H9 (cell line): ENCODE results near the gene CCDC174. TPM values are rescaled to one million over a fixed set of nuclear protein-coding genes. Genes with fewer than 3 reads are reported as not detected.

ENCODE experiments used
- DNase-seq: peaks from one replicate; pipeline ENCODE4 v3.0.0-alpha.2; 2017
- H2AFZ ChIP-seq: one replicate; pipeline ENCODE4 v1.6.1; 2013; ENCODE audit warnings: mild to moderate bottlenecking, low read length, control low read depth, moderate library complexity
- H2AK5ac ChIP-seq: 2 replicates; pipeline ENCODE4 v1.6.1; 2013; ENCODE audit warnings: low read length, control low read depth, mixed read lengths; ENCODE audit not compliant: insufficient read length
- H2BK120ac ChIP-seq: one replicate; pipeline ENCODE4 v1.6.1; 2013; ENCODE audit warnings: low read depth, mild to moderate bottlenecking, low read length, control low read depth, inconsistent platforms; ENCODE audit not compliant: poor library complexity, severe bottlenecking
- H2BK12ac ChIP-seq: 2 replicates; pipeline ENCODE4 v1.6.1; 2013; ENCODE audit warnings: low read length, control low read depth, mixed read lengths, low read depth; ENCODE audit not compliant: insufficient read length
- H2BK15ac ChIP-seq: 2 replicates; pipeline ENCODE4 v1.6.1; 2013; ENCODE audit warnings: low read depth, low read length, control low read depth
- H2BK20ac ChIP-seq: one replicate; pipeline ENCODE4 v1.6.1; 2013; ENCODE audit warnings: low read depth, mild to moderate bottlenecking, low read length, control low read depth, inconsistent platforms; ENCODE audit not compliant: poor library complexity, severe bottlenecking
- H2BK5ac ChIP-seq: 2 replicates; pipeline ENCODE4 v1.6.1; 2013; ENCODE audit warnings: low read length, control low read depth, mixed read lengths; ENCODE audit not compliant: insufficient read length
- H3K14ac ChIP-seq: 2 replicates; pipeline ENCODE4 v1.6.1; 2013; ENCODE audit warnings: low read length, control low read depth; ENCODE audit not compliant: insufficient read depth
- H3K18ac ChIP-seq: 2 replicates; pipeline ENCODE4 v1.6.1; 2013; ENCODE audit warnings: low read depth, mild to moderate bottlenecking, mixed read lengths, low read length, control low read depth; ENCODE audit not compliant: insufficient read length
- H3K23ac ChIP-seq: 2 replicates; pipeline ENCODE4 v1.6.1; 2013; ENCODE audit warnings: low read length, control low read depth, mixed read lengths, low read depth; ENCODE audit not compliant: insufficient read length
- H3K23me2 ChIP-seq: 2 replicates; pipeline ENCODE4 v1.6.1; 2013; ENCODE audit warnings: low read depth, mild to moderate bottlenecking, mixed read lengths, low read length, control low read depth; ENCODE audit not compliant: insufficient read length, poor library complexity, severe bottlenecking
- H3K27ac ChIP-seq: 2 replicates; pipeline ENCODE4 v1.5.1; 2013; ENCODE audit warnings: low read length, control low read depth, mixed read lengths, low read depth; ENCODE audit not compliant: insufficient read length
- H3K27me3 ChIP-seq: 2 replicates; pipeline ENCODE4 v1.6.1; 2013; ENCODE audit warnings: low read length, control low read depth, inconsistent platforms; ENCODE audit not compliant: insufficient read depth
- H3K4ac ChIP-seq: 2 replicates; pipeline ENCODE4 v1.6.1; 2013; ENCODE audit warnings: low read depth, mild to moderate bottlenecking, control low read depth, inconsistent platforms, low read length, moderate library complexity
- H3K4me1 ChIP-seq: 2 replicates; pipeline ENCODE4 v1.6.1; 2013; ENCODE audit warnings: low read length, control low read depth, inconsistent platforms; ENCODE audit not compliant: insufficient read depth
- H3K4me2 ChIP-seq: 2 replicates; pipeline ENCODE4 v1.6.1; 2013; ENCODE audit warnings: low read length, control low read depth, mixed read lengths; ENCODE audit not compliant: insufficient read length, insufficient read depth
- H3K56ac ChIP-seq: 2 replicates; pipeline ENCODE4 v1.6.1; 2013; ENCODE audit warnings: low read depth, mild to moderate bottlenecking, mixed read lengths, low read length, control low read depth; ENCODE audit not compliant: insufficient read length
- H3K79me1 ChIP-seq: 2 replicates; pipeline ENCODE4 v1.6.1; 2013; ENCODE audit warnings: low read depth, mild to moderate bottlenecking, moderate library complexity, low read length, control low read depth, inconsistent platforms; ENCODE audit not compliant: insufficient read depth, poor library complexity, severe bottlenecking
- H3K79me2 ChIP-seq: 2 replicates; pipeline ENCODE4 v1.6.1; 2013; ENCODE audit warnings: low read length, control low read depth, inconsistent platforms; ENCODE audit not compliant: insufficient read depth
- H3K9ac ChIP-seq: 2 replicates; pipeline ENCODE4 v1.6.1; 2013; ENCODE audit warnings: low read length, control low read depth, mixed read lengths; ENCODE audit not compliant: insufficient read length; ENCODE audit errors: extremely low read depth
- H3K9me3 ChIP-seq: one replicate; pipeline ENCODE4 v1.6.1; 2013; ENCODE audit warnings: low read depth, low read length, inconsistent platforms; ENCODE audit not compliant: control insufficient read depth
- H3T11ph ChIP-seq: one replicate; pipeline ENCODE4 v1.6.1; 2013; ENCODE audit warnings: mild to moderate bottlenecking, low read length, control low read depth, inconsistent platforms
- H4K20me1 ChIP-seq: one replicate; pipeline ENCODE4 v1.6.1; 2013; ENCODE audit not compliant: control insufficient read depth, insufficient read length, insufficient read depth
- H4K5ac ChIP-seq: 2 replicates; pipeline ENCODE4 v1.6.1; 2013; ENCODE audit warnings: low read depth, mild to moderate bottlenecking, mixed read lengths, low read length, control low read depth; ENCODE audit not compliant: insufficient read length
- H4K8ac ChIP-seq: replicated peaks from 2 replicates; pipeline ENCODE4 v1.6.1; 2013; ENCODE audit warnings: low read length, control low read depth, mixed read lengths, low read depth; ENCODE audit not compliant: insufficient read length
- H4K91ac ChIP-seq: 2 replicates; pipeline ENCODE4 v1.6.1; 2013; ENCODE audit warnings: low read depth, mild to moderate bottlenecking, moderate library complexity, mixed read lengths, low read length, control low read depth; ENCODE audit not compliant: insufficient read length
- H3K27ac Mint-ChIP-seq, 3 experiments: 2 replicates in 2 of 3; 3 replicates in 1 of 3; pipeline ENCODE4 v1.8.0; 2020 to 2021; ENCODE audit warnings: mixed read lengths in 3 of 3, mild to moderate bottlenecking in 1 of 3, moderate library complexity in 1 of 3
- H3K27me3 Mint-ChIP-seq: 2 replicates; pipeline ENCODE4 v1.8.0; 2021; ENCODE audit warnings: low read depth, mild to moderate bottlenecking, moderate library complexity, mixed read lengths
- H3K36me3 Mint-ChIP-seq, 3 experiments: 2 replicates in 2 of 3; 3 replicates in 1 of 3; pipeline ENCODE4 v1.8.0; 2020 to 2021; ENCODE audit warnings: low read depth in 3 of 3, mixed read lengths in 3 of 3; ENCODE audit not compliant: insufficient read depth in 1 of 3
- H3K4me1 Mint-ChIP-seq, 2 experiments: 2 replicates each; pipeline ENCODE4 v1.8.0; 2020; ENCODE audit warnings: mixed read lengths in 2 of 2
- H3K4me3 Mint-ChIP-seq, 2 experiments: 2 replicates in 1 of 2; 3 replicates in 1 of 2; pipeline ENCODE4 v1.8.0; 2020 to 2021; ENCODE audit warnings: mild to moderate bottlenecking in 2 of 2, mixed read lengths in 2 of 2, moderate library complexity in 1 of 2
- H3K9me3 Mint-ChIP-seq, 2 experiments: 2 replicates in 1 of 2; 3 replicates in 1 of 2; pipeline ENCODE4 v1.8.0; 2020; ENCODE audit warnings: mild to moderate bottlenecking in 2 of 2, mixed read lengths in 2 of 2, moderate library complexity in 1 of 2
- CTCF ChIP-seq: fragments of 200-600 bp; sonication (generic); conservative IDR thresholded peaks from 3 replicates; pipeline ENCODE4 v1.8.0; 2021; ENCODE audit warnings: antibody characterized with exemption, mild to moderate bottlenecking
- WGBS: extraction: QIAGEN DNeasy Blood & Tissue Kit; methylation state at CpG from one replicate; pipeline ENCODE4 v1.1.7; 2013; ENCODE audit warnings: missing lambda C conversion rate, low lambda C conversion rate, mixed read lengths; ENCODE audit not compliant: insufficient read length; ENCODE audit errors: extremely low coverage; 5-methylcytosine and 5-hydroxymethylcytosine counted together
- total RNA-seq: library from RNA; stranded (reverse); gene quantifications from 2 replicates; pipeline ENCODE4 v1.2.1, GENCODE V29; 2021

Gene CCDC174
- total RNA-seq, 1 experiment from 2014 or later, result 15.2 TPM

GRCh38 chr3:14646589-14647413, 4.8 kb upstream of the CCDC174 start:
- H3K27me3 ChIP-seq, result no peaks in the 10 kb centered on the region; the same call in 1 of the 2 replicates
- no peak overlapping the region for H2BK15ac ChIP-seq
- peak overlapping the region in 1 of 3 experiments; percentile 17; a peak in 2 of 7 replicates for H3K27ac Mint-ChIP-seq
- H4K91ac ChIP-seq, result no peak overlapping the region
- no peak overlapping the region for H4K5ac ChIP-seq
- no peak overlapping the region for H2BK20ac ChIP-seq
- H3K9ac ChIP-seq, result no peak overlapping the region
- no peak overlapping the region for H3K14ac ChIP-seq
- no peak overlapping the region for H2AK5ac ChIP-seq
- H3K79me2 ChIP-seq, result peaks cover 2% of the 10 kb centered on the region; the same call in 1 of the 2 replicates
- no peak overlapping the region for H3K4me3 Mint-ChIP-seq
- no peak overlapping the region for H3K4ac ChIP-seq
- H4K20me1 ChIP-seq, result no peaks in the 10 kb centered on the region
- H2AFZ ChIP-seq, result no peak overlapping the region
- H3K27me3 Mint-ChIP-seq, result peaks cover 69% of the 10 kb centered on the region
- H3K23ac ChIP-seq, result no peak overlapping the region
- H3K27ac ChIP-seq, result no peak overlapping the region
- no peaks in the 10 kb centered on the region; a peak in 1 of 5 replicates for H3K9me3 Mint-ChIP-seq
- no peak overlapping the region for H2BK120ac ChIP-seq
- peak; percentile 44 for DNase-seq
- no peak overlapping the region for H4K8ac ChIP-seq
- peaks cover 0 to 5% of the 10 kb centered on the region in 2 experiments; a peak in 3 of 4 replicates for H3K4me1 Mint-ChIP-seq
- no peaks in the 10 kb centered on the region for H3K4me1 ChIP-seq
- no peak overlapping the region for H3T11ph ChIP-seq
- H3K23me2 ChIP-seq, result no peaks in the 10 kb centered on the region
- no peak overlapping the region for H3K56ac ChIP-seq
- H3K36me3 Mint-ChIP-seq, result no peaks in the 10 kb centered on the region
- no peaks in the 10 kb centered on the region for H3K79me1 ChIP-seq
- H3K18ac ChIP-seq, result no peak overlapping the region
- no peak overlapping the region for H3K4me2 ChIP-seq
- no peaks in the 10 kb centered on the region for H3K9me3 ChIP-seq
- no peak overlapping the region for H2BK5ac ChIP-seq
- no peak overlapping the region for H2BK12ac ChIP-seq
- peak; percentile 57 for TF ChIP-seq CTCF
- no CpG with 5 or more reads among the region's 9 CpGs for WGBS
